DOHH2 (cell line): Measurements from ENCODE around the gene SLC7A14.

Experiments
- EZH2phosphoT487 ChIP-seq: fragments of 200-600 bp; sonication (generic); IDR thresholded peaks from 2 replicates; pipeline ENCODE4 v1.6.1; 2017; ENCODE audit warnings: borderline replicate concordance, mild to moderate bottlenecking, antibody characterized with exemption, low read length, moderate library complexity, mixed read lengths
- TF ChIP-seq, protein P1 (sequence below): fragments of 200-600 bp; sonication (generic); IDR thresholded peaks from one replicate; pipeline ENCODE4 v1.5.1; 2014; ENCODE audit warnings: antibody characterized with exemption, mild to moderate bottlenecking, low read depth, low read length; ENCODE audit not compliant: poor library complexity, severe bottlenecking

DNA sequence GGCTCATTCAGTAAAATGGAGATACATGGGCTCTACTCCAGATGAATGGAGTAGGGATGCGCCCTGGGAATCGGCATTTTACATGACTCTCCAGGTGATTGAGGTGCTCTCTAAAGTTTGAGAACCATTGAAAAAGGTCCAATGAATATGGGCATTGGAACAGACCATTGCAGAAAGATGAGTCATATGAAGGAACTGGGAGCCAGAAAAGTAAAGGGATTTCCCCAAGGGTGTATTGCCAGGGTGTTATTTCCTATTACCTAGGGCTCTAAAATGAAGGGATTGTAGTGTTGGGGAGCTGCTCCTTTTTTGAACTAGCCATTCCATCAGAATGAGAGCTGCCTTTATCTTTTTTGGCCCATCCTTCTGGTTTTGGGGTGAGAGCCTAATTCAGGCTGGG is 145.5 kb downstream of the SLC7A14 start:
- TF ChIP-seq, protein P1, sequence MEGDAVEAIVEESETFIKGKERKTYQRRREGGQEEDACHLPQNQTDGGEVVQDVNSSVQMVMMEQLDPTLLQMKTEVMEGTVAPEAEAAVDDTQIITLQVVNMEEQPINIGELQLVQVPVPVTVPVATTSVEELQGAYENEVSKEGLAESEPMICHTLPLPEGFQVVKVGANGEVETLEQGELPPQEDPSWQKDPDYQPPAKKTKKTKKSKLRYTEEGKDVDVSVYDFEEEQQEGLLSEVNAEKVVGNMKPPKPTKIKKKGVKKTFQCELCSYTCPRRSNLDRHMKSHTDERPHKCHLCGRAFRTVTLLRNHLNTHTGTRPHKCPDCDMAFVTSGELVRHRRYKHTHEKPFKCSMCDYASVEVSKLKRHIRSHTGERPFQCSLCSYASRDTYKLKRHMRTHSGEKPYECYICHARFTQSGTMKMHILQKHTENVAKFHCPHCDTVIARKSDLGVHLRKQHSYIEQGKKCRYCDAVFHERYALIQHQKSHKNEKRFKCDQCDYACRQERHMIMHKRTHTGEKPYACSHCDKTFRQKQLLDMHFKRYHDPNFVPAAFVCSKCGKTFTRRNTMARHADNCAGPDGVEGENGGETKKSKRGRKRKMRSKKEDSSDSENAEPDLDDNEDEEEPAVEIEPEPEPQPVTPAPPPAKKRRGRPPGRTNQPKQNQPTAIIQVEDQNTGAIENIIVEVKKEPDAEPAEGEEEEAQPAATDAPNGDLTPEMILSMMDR: no peak
- TF ChIP-seq EZH2phosphoT487: no peak
